Keratinocyte (primary cell): Measurements from ENCODE around the gene PLA2G4D. TPM values are rescaled to one million over a fixed set of nuclear protein-coding genes. Genes with fewer than 3 reads are reported as not detected.
A peak's percentile ranks its signal among the peaks of the same experiment; 100 is the strongest.

Experiments
- DNase-seq: peaks from one replicate; pipeline ENCODE4 v3.0.0-alpha.2; 2011; ENCODE audit warnings: low read depth, missing footprints, low spot score
- FAIRE-seq: peaks from 2 replicates; lab custom pipeline; 2011; peaks lifted over from hg19 to GRCh38; lab: Jason Lieb, UNC
- H2AFZ ChIP-seq: 2 replicates; pipeline ENCODE4 v1.6.0; 2012; ENCODE audit warnings: low read length, control low read depth, inconsistent platforms; ENCODE audit not compliant: control insufficient read depth
- H3K27ac ChIP-seq: 2 replicates; pipeline ENCODE4 v1.5.1; 2011; ENCODE audit warnings: low read length; ENCODE audit not compliant: control insufficient read depth, insufficient read depth
- H3K27me3 ChIP-seq: 3 replicates; pipeline ENCODE4 v1.6.0; 2011; ENCODE audit warnings: low read length; ENCODE audit not compliant: control insufficient read depth, insufficient read depth; ENCODE audit errors: extremely low read depth
- H3K36me3 ChIP-seq, 2 experiments: 2 replicates in 1 of 2; 3 replicates in 1 of 2; pipeline ENCODE4 v1.5.1; 2011; ENCODE audit warnings: low read length in 2 of 2, mild to moderate bottlenecking in 1 of 2; ENCODE audit not compliant: control insufficient read depth in 2 of 2, insufficient read depth in 2 of 2; ENCODE audit errors: extremely low read depth in 1 of 2
- H3K4me1 ChIP-seq: 3 replicates; pipeline ENCODE4 v1.5.1; 2011; ENCODE audit warnings: low read length; ENCODE audit not compliant: control insufficient read depth, insufficient read depth; ENCODE audit errors: extremely low read depth
- H3K4me2 ChIP-seq: 3 replicates; pipeline ENCODE4 v1.6.0; 2011; ENCODE audit warnings: low read depth, low read length; ENCODE audit not compliant: control insufficient read depth, insufficient read depth; ENCODE audit errors: extremely low read depth
- H3K4me3 ChIP-seq, 3 experiments: fragments of 200-600 bp in 1 of 3; sonication (generic) in 1 of 3; 2 replicates in 2 of 3; 3 replicates in 1 of 3; pipeline ENCODE4 v1.5.1; 2011 to 2016; ENCODE audit warnings: low read length in 3 of 3, mild to moderate bottlenecking in 3 of 3, control low read depth in 2 of 3, inconsistent platforms in 1 of 3, low read depth in 1 of 3, mixed read lengths in 1 of 3, mixed run types in 1 of 3, moderate library complexity in 1 of 3; ENCODE audit not compliant: control insufficient read depth in 2 of 3, insufficient read depth in 2 of 3; ENCODE audit errors: extremely low read depth in 1 of 3
- H3K79me2 ChIP-seq: 2 replicates; pipeline ENCODE4 v1.6.0; 2012; ENCODE audit warnings: low read length; ENCODE audit not compliant: control insufficient read depth, insufficient read depth
- H3K9ac ChIP-seq: 3 replicates; pipeline ENCODE4 v1.6.0; 2011; ENCODE audit warnings: low read length; ENCODE audit not compliant: control insufficient read depth, insufficient read depth; ENCODE audit errors: extremely low read depth
- H3K9me1 ChIP-seq: 3 replicates; pipeline ENCODE4 v1.6.0; 2011; ENCODE audit warnings: low read length; ENCODE audit not compliant: control insufficient read depth, insufficient read depth; ENCODE audit errors: extremely low read depth
- H3K9me3 ChIP-seq: 2 replicates; pipeline ENCODE4 v1.5.1; 2012; ENCODE audit warnings: low read depth, low read length; ENCODE audit not compliant: control insufficient read depth
- H4K20me1 ChIP-seq: 3 replicates; pipeline ENCODE4 v1.6.0; 2011; ENCODE audit warnings: low read length; ENCODE audit not compliant: control insufficient read depth, insufficient read depth; ENCODE audit errors: extremely low read depth
- CTCF ChIP-seq, 3 experiments: IDR thresholded peaks in 1 of 3; conservative IDR thresholded peaks in 1 of 3; optimal IDR thresholded peaks in 1 of 3; 2 replicates in 2 of 3; 3 replicates in 1 of 3; pipeline versions ENCODE3 to v1.5.1; 2011; ENCODE audit warnings: low read length in 3 of 3, mild to moderate bottlenecking in 3 of 3, moderate library complexity in 2 of 3, control low read depth in 1 of 3, inconsistent platforms in 1 of 3; ENCODE audit not compliant: insufficient read depth in 2 of 3; ENCODE audit errors: extremely low read depth in 1 of 3
- EZH2 ChIP-seq: IDR thresholded peaks from one replicate; pipeline ENCODE4 v1.6.1; 2012; ENCODE audit warnings: inconsistent platforms, mild to moderate bottlenecking, low read length, moderate library complexity
- dilution Hi-C: fragments of 300-500 bp; cut with MboI; formaldehyde crosslinking; loops from one replicate; pipeline ENCODE4 v1.7.0; 2020; ENCODE audit warnings: low sequenced_read_pairs; ENCODE audit not compliant: extremely low pct_ligation_motif_present
- polyA plus RNA-seq, 5 experiments: library from polyadenylated mRNA; depleted of rRNA in 3 of 5; stranded (reverse) in 3 of 5; stranded (forward) in 1 of 5; unstranded in 1 of 5; fragments of >200 nt; gene quantifications; 1 replicate in 1 of 5; 2 replicates in 3 of 5; 3 replicates in 1 of 5; pipeline versions ENCODE4 v1.2.1 to v1.2.3, GENCODE V29; 2011 to 2012; ENCODE audit warnings: missing spikeins in 2 of 5, low read depth in 1 of 5, low replicate concordance in 1 of 5

PLA2G4D gene
- polyA plus RNA-seq, 1 donor (not counting 4 experiments of a cell fraction or from before 2014, with no cell fraction given) = 0.69 TPM

- no peak for DNase-seq
- dilution Hi-C loops = no loop called here
- no peaks in the 10 kb centered on the region for H3K9me3 ChIP-seq
- no peaks in the 10 kb centered on the region for H3K9me1 ChIP-seq
- FAIRE-seq = peak; percentile 90
- H3K9ac ChIP-seq = no peak overlapping the region
- H4K20me1 ChIP-seq = no peaks in the 10 kb centered on the region
- H3K27ac ChIP-seq = no peak overlapping the region
- H3K4me3 ChIP-seq = no peak overlapping the region
- no peak overlapping the region for H2AFZ ChIP-seq
- H3K36me3 ChIP-seq = no peaks in the 10 kb centered on the region
- no peaks in the 10 kb centered on the region for H3K27me3 ChIP-seq
- TF ChIP-seq EZH2 (no peak), CTCF (optimal IDR thresholded peaks at IDR 0.05 in 1 of 3, IDR thresholded peaks at IDR 0.05 in 1 of 3, conservative IDR thresholded peaks at IDR 0.05 in 1 of 3; ENCODE audit: extremely low read depth in 1 of 3, insufficient read depth in 2 of 3, low read length in 3 of 3) (peak; percentile 90 to 96 (median 92))
- no peak overlapping the region for H3K4me2 ChIP-seq
- H3K4me1 ChIP-seq = peaks cover 10% of the 10 kb centered on the region
- no peaks in the 10 kb centered on the region for H3K79me2 ChIP-seq
These were observed 34.5 kb downstream of the PLA2G4D start for GRCh38 chr15:42059661-42060476.

GRCh38 chr15:42058791-42059190 lies 35.6 kb downstream of the PLA2G4D start:
- Histone ChIP-seq H3K79me2 (no peaks in the 10 kb centered on the region), H3K9me3 (no peaks in the 10 kb centered on the region), H3K4me2 (no peak overlapping the region), H3K4me3 (no peak overlapping the region), H3K27me3 (no peaks in the 10 kb centered on the region), H3K4me1 (peaks cover 10% of the 10 kb centered on the region), H3K9ac (no peak overlapping the region), H3K27ac (no peak overlapping the region), H4K20me1 (no peaks in the 10 kb centered on the region), H3K36me3 (no peaks in the 10 kb centered on the region), H2AFZ (no peak overlapping the region), H3K9me1 (no peaks in the 10 kb centered on the region)
- TF ChIP-seq CTCF (optimal IDR thresholded peaks at IDR 0.05 in 1 of 3, IDR thresholded peaks at IDR 0.05 in 1 of 3, conservative IDR thresholded peaks at IDR 0.05 in 1 of 3; ENCODE audit: extremely low read depth in 1 of 3, insufficient read depth in 2 of 3, low read length in 3 of 3) (no peak), EZH2 (no peak)
- FAIRE-seq (no peak), DNase-seq (no peak)
- dilution Hi-C loops = no loop called here
